ENCODE data around the gene C2orf72.

- no peak for TF ChIP-seq CTCF (IDR thresholded peaks at IDR 0.05)
- TF ChIP-seq POLR2A (IDR thresholded peaks at IDR 0.05), result no peak
Measured at GRCh38 chr2:231015478-231015877, 21.8 kb upstream of the C2orf72 start.

Measured in uterus (tissue), 2 donors.